GM18858 (cell line): ENCODE data around the gene CCDC93.

Experiments used
- ATAC-seq: cut with Tn5 transposase; IDR thresholded peaks from one replicate; pipeline ENCODE4 v1.9.1; 2021; ENCODE audit not compliant: unreplicated experiment

The CCDC93 gene

GRCh38 chr2:117921520-117921919, 92.3 kb downstream of the CCDC93 start:
- no peak for ATAC-seq

GRCh38 chr2:117918608-117919007, 95.3 kb downstream of the CCDC93 start:
- ATAC-seq: no peak

- no peak for ATAC-seq
Measured at GRCh38 chr2:117917223-117917917, 96.5 kb downstream of the CCDC93 start.

- ATAC-seq: no peak
Measured at GRCh38 chr2:117902933-117903332, 110.9 kb downstream of the CCDC93 start.

- ATAC-seq: no peak
Measured at GRCh38 chr2:117888897-117889296, 125.0 kb downstream of the CCDC93 start.

GRCh38 chr2:117885308-117885707, 128.6 kb downstream of the CCDC93 start:
- ATAC-seq: no peak

- ATAC-seq: no peak
Measured at GRCh38 chr2:117879003-117879402, 134.9 kb downstream of the CCDC93 start.

GRCh38 chr2:117875786-117876185, 138.1 kb downstream of the CCDC93 start:
- ATAC-seq: no peak
